Ovary (tissue), 9 donors: ENCODE results near the gene DDAH2. TPM values are rescaled to one million over a fixed set of nuclear protein-coding genes. Genes with fewer than 3 reads are reported as not detected.
A peak's percentile ranks its signal among the peaks of the same experiment; 100 is the strongest.

Source experiments
- DNase-seq, 5 donors: peaks; one replicate each; pipeline ENCODE4 v3.0.0-alpha.2; 2019 to 2020
- H3K27ac ChIP-seq, 2 donors: fragments of 200-600 bp; one replicate each; pipeline versions ENCODE4 v1.5.1 to v1.8.0; 2019 to 2022
- H3K27me3 ChIP-seq: fragments of 200-600 bp; one replicate; pipeline ENCODE4 v1.8.0; 2022
- H3K36me3 ChIP-seq: fragments of 200-600 bp; sonication (generic); one replicate; pipeline ENCODE4 v1.5.1; 2019
- H3K4me1 ChIP-seq: one replicate; pipeline ENCODE4 v1.8.1; 2013; ENCODE audit warnings: mild to moderate bottlenecking, moderate library complexity; ENCODE audit not compliant: insufficient read depth
- H3K4me3 ChIP-seq: fragments of 200-600 bp; sonication (generic); one replicate; pipeline ENCODE4 v1.5.1; 2017
- H3K9me3 ChIP-seq, 2 donors: fragments of 200-600 bp in 1 of 2; sonication (generic) in 1 of 2; one replicate each; pipeline versions ENCODE4 v1.5.1 to v1.8.1; 2013 to 2019; ENCODE audit warnings: mild to moderate bottlenecking in 1 of 2, moderate library complexity in 1 of 2
- CTCF ChIP-seq, 3 donors: fragments of 450-650 bp in 2 of 3; fragments of 200-600 bp in 1 of 3; IDR thresholded peaks; one replicate each; pipeline versions ENCODE4 v1.5.1 to v1.8.0; 2016 to 2022; ENCODE audit warnings: antibody characterized with exemption in 3 of 3, mild to moderate bottlenecking in 1 of 3
- EP300 ChIP-seq: sonication (generic); formaldehyde crosslinking; IDR thresholded peaks from one replicate; pipeline ENCODE4 v1.6.1; 2017; ENCODE audit warnings: antibody characterized with exemption
- POLR2A ChIP-seq: fragments of 450-650 bp; IDR thresholded peaks from one replicate; pipeline ENCODE4 v1.6.1; 2017; ENCODE audit warnings: antibody characterized with exemption, mild to moderate bottlenecking, moderate library complexity
- WGBS, 3 donors: extraction: QIAGEN DNeasy Blood & Tissue Kit in 1 of 3; methylation state at CpG; one replicate each; pipeline versions ENCODE4 v1.1.5 to v1.1.7; 2013 to 2017; 5-methylcytosine and 5-hydroxymethylcytosine counted together
- intact Hi-C, 4 donors: fragments of 100-400 bp; cut with DNase I; formaldehyde crosslinking; loops; one replicate each; pipeline versions ENCODE4 v1.11.0 to v1.15.1; 2022 to 2023
- polyA plus RNA-seq, 2 donors: library from polyadenylated mRNA; stranded (reverse); fragments of 200-250 nt in 1 of 2; fragments of 350-450 nt in 1 of 2; fragmentation: Illumina TruSeq in 1 of 2; extraction: RNeasy Lipid Tissue Mini Kit (QIAGEN cat#74804) in 1 of 2; gene quantifications; one replicate each; pipeline ENCODE4 v1.2.3, GENCODE V29; 2013 to 2014
- total RNA-seq, 7 donors: library from RNA; depleted of rRNA in 2 of 7; stranded (reverse); fragments of >200 nt in 2 of 7; fragmentation: NEBNext Ultra II Directional in 3 of 7; extraction: Animal tissue kit (Norgen Biotek cat#: 25700) in 3 of 7; gene quantifications; one replicate each; pipeline versions ENCODE4 v1.1.0 to v1.2.4, GENCODE V29; 2016 to 2023
- donor health status: DM: no; HTN: no; CAD: no; lungs with moderate emphysema.
- donor health status: DM: no; HTN: no; CAD: no.
- donor health status: Bipolar disorder and iron deficiency.
- donor health status: DM: yes; HTN: yes; CAD: no.
- donor health status: DM: no; HTN: no; CAD: no.
- donor health status: DM: yes; HTN: yes; CAD: no.

Gene DDAH2
- total and polyA plus RNA-seq, 9 donors = 23.9 to 139 (median 95.2) TPM

DNA sequence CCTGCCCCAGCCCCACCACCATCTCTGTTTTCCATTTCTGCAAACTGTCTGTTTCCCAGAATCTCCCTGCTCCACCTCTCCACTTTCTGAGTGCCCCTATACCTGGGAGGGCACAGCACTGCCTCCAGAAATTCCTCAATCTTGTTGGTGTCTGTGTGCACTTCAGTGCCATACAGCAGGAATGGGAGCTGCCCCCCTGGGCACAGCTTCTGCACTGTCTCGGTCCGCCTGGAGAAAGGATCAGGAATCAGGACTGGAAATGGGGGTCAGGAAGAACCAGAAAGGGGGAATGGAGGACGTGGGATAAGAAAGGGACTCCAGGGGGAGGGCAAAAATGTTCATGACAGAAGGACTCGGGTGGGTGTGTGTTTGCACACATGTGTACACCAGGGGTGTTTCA, 4.6 kb upstream of the DDAH2 start:
- no peak for TF ChIP-seq POLR2A
- TF ChIP-seq EP300 = no peak
- TF ChIP-seq CTCF (IDR thresholded peaks at IDR 0.05) = no peak
- no peaks in the 10 kb centered on the region for H3K9me3 ChIP-seq
- DNase-seq = no peak
- H3K27ac ChIP-seq = no peak overlapping the region
- no peaks in the 10 kb centered on the region for H3K36me3 ChIP-seq
- no peaks in the 10 kb centered on the region for H3K27me3 ChIP-seq
- H3K4me3 ChIP-seq = no peak overlapping the region
- 83 to 86% (median 84%) methylated on average over 4 of the region's 4 CpGs for WGBS, 3 donors
- H3K4me1 ChIP-seq = peaks cover 14% of the 10 kb centered on the region
- intact Hi-C loops = loop anchor here in 2 of 4 donors (10.0 kb wide), 2 partner anchors 61 to 101 kb away; partner anchors contain the start of gene VARS1 (in 1 of the 2)

DNA sequence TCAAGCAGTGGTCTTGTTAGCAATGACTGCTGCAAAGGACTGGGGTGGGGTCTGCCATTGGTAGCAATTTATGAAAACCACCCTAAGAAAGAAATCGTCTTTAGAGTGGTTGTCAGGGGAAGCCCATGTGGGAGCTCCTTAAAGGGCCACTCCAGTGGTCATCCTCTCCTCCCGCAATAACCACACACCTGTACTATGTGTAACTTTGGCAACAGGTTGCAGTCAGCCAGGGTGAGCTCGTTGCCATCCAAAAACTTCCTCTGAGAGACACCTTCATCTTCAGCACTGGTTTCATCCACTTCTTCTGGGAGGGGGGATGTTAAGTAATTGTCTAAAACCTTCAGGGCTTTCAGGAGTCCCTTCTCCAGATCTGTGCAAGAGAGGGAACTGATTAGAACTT, 2.9 kb upstream of the DDAH2 start:
- H3K4me3 ChIP-seq = no peak overlapping the region
- intact Hi-C loops = loop anchor here in 2 of 4 donors (10.0 kb wide), 2 partner anchors 63 to 103 kb away; partner anchors contain the start of gene VARS1 (in 1 of the 2)
- DNase-seq = no peak
- TF ChIP-seq POLR2A = no peak
- TF ChIP-seq EP300 = no peak
- no peak for TF ChIP-seq CTCF (IDR thresholded peaks at IDR 0.05)
- no peak overlapping the region for H3K27ac ChIP-seq
- H3K27me3 ChIP-seq = no peaks in the 10 kb centered on the region
- 56 to 73% (median 61%) methylated on average over 3 of the region's 3 CpGs for WGBS, 3 donors
- H3K36me3 ChIP-seq = no peaks in the 10 kb centered on the region
- no peaks in the 10 kb centered on the region for H3K9me3 ChIP-seq
- H3K4me1 ChIP-seq = peaks cover 15% of the 10 kb centered on the region

DNA sequence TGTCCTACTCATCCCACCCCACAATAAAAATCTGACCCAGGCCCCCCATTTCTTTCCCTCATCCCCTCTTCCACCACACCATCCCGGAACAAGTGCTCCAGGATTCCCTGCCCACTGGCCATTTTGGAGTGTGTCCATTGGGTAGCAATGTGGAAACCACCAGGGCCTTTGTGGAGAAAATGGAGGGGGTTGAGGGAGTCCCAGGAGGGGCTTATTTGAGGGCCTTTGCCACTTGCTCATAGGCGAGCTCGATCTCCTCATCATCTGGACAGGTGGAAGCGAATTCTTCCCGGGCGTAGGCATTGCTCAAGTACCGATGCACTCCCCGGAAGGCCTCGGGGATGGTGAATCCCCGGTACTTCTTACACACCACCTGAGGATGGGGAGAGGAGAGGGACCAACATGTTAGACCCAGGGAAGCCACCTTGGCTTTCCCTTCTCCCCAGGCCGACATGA, 1.6 kb upstream of the DDAH2 start:
- Histone ChIP-seq H3K27me3 (no peaks in the 10 kb centered on the region), H3K27ac (peak overlapping the region; percentile 93 to 97), H3K9me3 (no peaks in the 10 kb centered on the region), H3K4me1 (peaks cover 10% of the 10 kb centered on the region), H3K4me3 (no peak overlapping the region), H3K36me3 (no peaks in the 10 kb centered on the region)
- TF ChIP-seq EP300 (no peak), CTCF (IDR thresholded peaks at IDR 0.05) (no peak), POLR2A (no peak)
- peak in 3 of 5 donors; percentile 28 to 50 (median 41) for DNase-seq
- 88 to 91% (median 90%) methylated on average over 11 of the region's 11 CpGs for WGBS, 3 donors
- intact Hi-C loops = loop anchor here in 2 of 4 donors (10.0 kb wide), 2 partner anchors 64 to 104 kb away; partner anchors contain the start of gene VARS1 (in 1 of the 2)

- Histone ChIP-seq H3K4me3 (peak overlapping the region; percentile 97), H3K27ac (peak overlapping the region; percentile 93 to 97), H3K36me3 (no peaks in the 10 kb centered on the region), H3K9me3 (no peaks in the 10 kb centered on the region), H3K4me1 (peaks cover 10% of the 10 kb centered on the region), H3K27me3 (no peaks in the 10 kb centered on the region)
- intact Hi-C loops = loop anchor here (2.0 to 10.0 kb wide), 7 partner anchors 27 to 455 kb away; partner anchors contain the start of genes ABHD16A (in 1 of the 4), AGER (in 1 of the 4), CSNK2B (in 1 of the 4) and HSPA1B (in 1 of the 4)
- 1 to 2% (median 1%) methylated on average over 23 to 46 of the region's 46 CpGs for WGBS, 3 donors
- TF ChIP-seq CTCF (IDR thresholded peaks at IDR 0.05) (no peak), POLR2A (peak; percentile 83), EP300 (no peak)
- peak; percentile 94 to 97 (median 96) for DNase-seq
These were observed 1.0 kb upstream of the DDAH2 start for GRCh38 chr6:31729979-31730630.
